ENCODE data around the gene FAM9C. TPM values are rescaled to one million over a fixed set of nuclear protein-coding genes. Genes with fewer than 3 reads are reported as not detected.

The FAM9C gene
- total RNA-seq, 2 experiments from 2014 or later, result not detected

- H3K36me3 Mint-ChIP-seq (ENCODE audit: low read depth), result no peaks in the 10 kb centered on the region
- no peaks in the 10 kb centered on the region for H3K27me3 Mint-ChIP-seq (ENCODE audit: low read depth)
- H3K27ac Mint-ChIP-seq, result peak overlapping the region; percentile 73
- H3K4me3 Mint-ChIP-seq, result peak overlapping the region; percentile 37
- no peak for DNase-seq
- no peaks in the 10 kb centered on the region for H3K9me3 Mint-ChIP-seq
- H3K4me1 Mint-ChIP-seq (ENCODE audit: low read depth), result peaks cover 69% of the 10 kb centered on the region
- CTCF ChIA-PET, result interaction anchor here (0.5 to 5.1 kb wide), 9 partner anchors 22 to 487 kb away, joined by 3 to 26 read pairs (median 4); no protein-coding TSS in a partner anchor
- intact Hi-C loops (cut with micrococcal nuclease), result loop anchor here (5.0 kb wide), 2 partner anchors 166 to 1026 kb away; partner anchors contain the start of gene GEMIN8
Observed at GRCh38 chrX:13001097-13001496, 43.3 kb downstream of the FAM9C start.

DNA sequence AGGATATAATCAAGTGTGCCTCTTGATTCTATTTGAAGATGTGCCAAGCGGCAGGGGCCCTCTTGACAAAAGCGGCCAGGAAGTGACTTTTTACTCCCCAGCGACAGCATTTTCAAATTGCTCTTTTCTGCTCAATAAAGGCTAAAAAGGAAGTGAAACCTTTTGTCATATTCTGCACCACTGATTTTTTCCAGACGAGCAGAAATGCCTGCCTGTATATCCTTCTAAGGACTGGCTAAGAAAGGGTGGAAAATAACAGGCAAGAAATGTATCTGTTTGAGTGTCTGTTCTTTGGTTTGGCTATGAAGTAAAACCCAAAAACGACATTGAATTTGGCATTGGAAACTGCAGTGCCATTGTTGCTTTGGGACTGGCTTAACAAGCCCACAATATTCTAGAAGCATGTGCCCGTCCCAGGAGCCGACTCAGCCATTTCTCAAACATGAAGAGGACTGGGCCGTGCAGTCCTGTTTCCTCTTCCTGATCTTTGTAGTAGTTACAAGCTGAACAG lies 44.1 kb downstream of the FAM9C start:
- Mint-ChIP-seq H3K4me3 (peak overlapping the region; percentile 65), H3K36me3 (ENCODE audit: low read depth) (peaks cover 1% of the 10 kb centered on the region), H3K4me1 (ENCODE audit: low read depth) (peaks cover 67% of the 10 kb centered on the region), H3K27me3 (ENCODE audit: low read depth) (no peaks in the 10 kb centered on the region), H3K9me3 (no peaks in the 10 kb centered on the region), H3K27ac (peak overlapping the region; percentile 92)
- intact Hi-C loops (cut with micrococcal nuclease), result loop anchor here (1.0 to 5.0 kb wide), 8 partner anchors 22 to 1027 kb away; partner anchors contain the start of gene GEMIN8
- peak; percentile 69 for DNase-seq
- CTCF ChIA-PET, result interaction anchor here (0.7 to 5.1 kb wide), 7 partner anchors 15 to 488 kb away, joined by 3 to 26 read pairs (median 4); no protein-coding TSS in a partner anchor

DNA sequence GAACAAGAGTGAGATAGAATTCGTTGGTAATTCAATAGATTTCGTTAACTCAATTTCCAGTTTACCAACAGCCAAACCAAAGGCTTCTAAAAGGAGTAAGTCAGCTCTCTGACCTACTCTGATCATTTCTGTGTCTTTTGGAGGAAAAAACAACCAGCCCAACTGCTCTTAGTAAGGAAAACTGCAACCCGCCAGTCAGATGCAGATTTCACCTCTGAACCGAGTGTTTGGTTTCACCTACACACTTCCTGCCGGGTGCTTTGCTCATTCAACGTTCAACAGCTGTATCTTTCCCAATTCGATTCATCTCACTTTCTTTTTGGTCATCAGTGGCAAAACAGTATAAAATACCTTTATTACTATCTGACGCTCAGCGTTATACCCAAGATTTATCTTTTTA lies 45.0 kb downstream of the FAM9C start:
- H3K36me3 Mint-ChIP-seq (ENCODE audit: low read depth), result peaks cover 1% of the 10 kb centered on the region
- peaks cover 59% of the 10 kb centered on the region for H3K4me1 Mint-ChIP-seq (ENCODE audit: low read depth)
- H3K9me3 Mint-ChIP-seq, result no peaks in the 10 kb centered on the region
- H3K4me3 Mint-ChIP-seq, result peak overlapping the region; percentile 65
- H3K27ac Mint-ChIP-seq, result peak overlapping the region; percentile 92
- H3K27me3 Mint-ChIP-seq (ENCODE audit: low read depth), result no peaks in the 10 kb centered on the region
- peak; percentile 76 for DNase-seq
- intact Hi-C loops (cut with micrococcal nuclease), result loop anchor here (1.0 to 2.0 kb wide), 3 partner anchors 13 to 48 kb away; no protein-coding TSS in a partner anchor
- CTCF ChIA-PET, result interaction anchor here (0.6 to 5.1 kb wide), 4 partner anchors 15 to 92 kb away, joined by 3 to 26 read pairs (median 6); no protein-coding TSS in a partner anchor

DNA sequence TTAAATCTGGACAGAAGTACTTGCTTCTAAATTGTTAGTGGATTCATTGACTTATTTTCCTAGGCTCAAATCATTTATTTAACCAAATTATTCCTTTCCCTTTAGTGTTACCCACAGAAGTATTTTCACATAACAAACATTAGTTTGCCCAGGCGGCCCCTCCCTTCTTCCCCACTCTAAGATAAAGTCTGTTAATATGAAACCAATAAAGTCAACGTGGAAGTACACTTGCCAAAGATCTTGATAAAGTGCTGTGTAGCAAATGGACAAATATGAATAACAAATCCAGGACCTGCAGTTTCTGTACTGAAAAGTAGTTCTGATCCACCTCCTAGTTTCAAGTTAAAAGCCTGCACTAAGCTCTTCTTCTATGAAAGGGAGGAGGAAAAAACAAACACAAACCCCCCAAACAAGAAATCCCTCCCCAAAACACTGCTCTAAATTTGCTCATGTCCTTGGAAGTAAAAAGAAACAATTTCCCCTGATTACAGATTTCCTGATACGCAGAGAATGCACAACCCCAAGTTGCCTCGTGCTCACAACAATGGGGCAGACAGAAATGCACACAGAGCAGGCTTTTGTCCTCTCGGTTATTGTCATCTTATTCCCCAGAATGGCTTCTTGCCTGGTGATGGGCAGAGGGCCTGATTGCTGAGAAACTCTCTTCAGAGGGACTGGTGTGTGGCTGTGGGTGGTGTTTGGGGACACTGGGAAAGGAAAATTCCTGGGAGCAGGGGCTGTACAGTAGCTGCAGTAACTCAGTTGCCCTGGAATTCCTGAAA lies 46.3 kb downstream of the FAM9C start:
- DNase-seq, result no peak
- Mint-ChIP-seq H3K4me3 (peak overlapping the region; percentile 23), H3K36me3 (ENCODE audit: low read depth) (peaks cover 1% of the 10 kb centered on the region), H3K27me3 (ENCODE audit: low read depth) (no peaks in the 10 kb centered on the region), H3K27ac (peak overlapping the region; percentile 90), H3K9me3 (no peaks in the 10 kb centered on the region), H3K4me1 (ENCODE audit: low read depth) (peaks cover 61% of the 10 kb centered on the region)
- intact Hi-C loops (cut with micrococcal nuclease), result loop anchor here (2.0 kb wide), 1 partner anchor 15 kb away; no protein-coding TSS in a partner anchor
- CTCF ChIA-PET, result interaction anchor here (0.6 to 5.1 kb wide), 7 partner anchors 13 to 94 kb away, joined by 3 to 26 read pairs (median 4); no protein-coding TSS in a partner anchor

DNA sequence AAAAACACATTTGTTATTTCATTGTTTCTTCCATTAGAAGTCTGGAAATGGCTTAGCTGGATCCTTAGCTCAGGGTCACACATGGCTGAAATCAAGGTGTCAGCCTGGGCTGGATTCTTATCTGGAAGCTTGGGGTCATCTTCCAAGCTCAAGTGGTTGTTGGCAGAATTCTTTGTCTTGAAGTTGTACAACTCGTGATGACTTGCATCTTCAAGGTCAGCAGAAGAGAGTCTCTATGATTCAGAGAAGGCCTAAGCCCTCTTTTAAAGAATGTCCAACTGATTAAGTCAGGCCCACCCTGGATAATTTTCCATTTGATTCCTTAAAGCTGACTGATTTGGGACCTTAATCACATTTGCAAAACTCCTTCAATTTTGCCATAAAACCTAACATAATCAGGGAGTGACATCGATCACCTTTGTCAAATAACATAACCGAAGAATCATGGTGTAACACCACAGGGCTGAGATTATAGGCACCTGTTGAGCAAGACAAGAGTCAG lies 47.4 kb downstream of the FAM9C start:
- no peaks in the 10 kb centered on the region for H3K27me3 Mint-ChIP-seq (ENCODE audit: low read depth)
- no peak overlapping the region for H3K4me3 Mint-ChIP-seq
- H3K27ac Mint-ChIP-seq, result peak overlapping the region; percentile 90
- CTCF ChIA-PET, result interaction anchor here (1.0 to 1.7 kb wide), 5 partner anchors 11 to 96 kb away, joined by 3 to 4 read pairs (median 4); no protein-coding TSS in a partner anchor
- intact Hi-C loops (cut with micrococcal nuclease), result no loop called here
- H3K36me3 Mint-ChIP-seq (ENCODE audit: low read depth), result peaks cover 1% of the 10 kb centered on the region
- no peaks in the 10 kb centered on the region for H3K9me3 Mint-ChIP-seq
- H3K4me1 Mint-ChIP-seq (ENCODE audit: low read depth), result peaks cover 62% of the 10 kb centered on the region
- no peak for DNase-seq

DNA sequence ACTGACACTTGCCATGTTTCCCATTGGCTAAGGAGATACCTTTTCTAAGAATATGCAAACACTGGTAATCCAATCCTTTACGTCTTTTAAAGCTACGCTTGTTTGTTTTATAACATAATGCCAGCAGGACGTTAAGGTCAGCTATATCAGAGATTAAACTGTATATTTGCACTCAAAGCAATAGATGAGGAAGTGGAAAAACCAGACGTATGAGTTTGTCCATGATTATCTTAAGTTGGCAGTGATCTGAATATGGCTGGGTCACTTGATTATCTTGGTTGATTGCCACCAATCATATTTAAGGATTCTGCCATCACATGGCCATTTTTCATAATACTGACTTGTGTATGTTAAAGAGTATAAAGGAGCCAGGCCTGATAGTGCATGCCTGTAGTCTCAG lies 50.1 kb downstream of the FAM9C start:
- intact Hi-C loops (cut with micrococcal nuclease), result no loop called here
- DNase-seq, result no peak
- peaks cover 66% of the 10 kb centered on the region for H3K4me1 Mint-ChIP-seq (ENCODE audit: low read depth)

DNA sequence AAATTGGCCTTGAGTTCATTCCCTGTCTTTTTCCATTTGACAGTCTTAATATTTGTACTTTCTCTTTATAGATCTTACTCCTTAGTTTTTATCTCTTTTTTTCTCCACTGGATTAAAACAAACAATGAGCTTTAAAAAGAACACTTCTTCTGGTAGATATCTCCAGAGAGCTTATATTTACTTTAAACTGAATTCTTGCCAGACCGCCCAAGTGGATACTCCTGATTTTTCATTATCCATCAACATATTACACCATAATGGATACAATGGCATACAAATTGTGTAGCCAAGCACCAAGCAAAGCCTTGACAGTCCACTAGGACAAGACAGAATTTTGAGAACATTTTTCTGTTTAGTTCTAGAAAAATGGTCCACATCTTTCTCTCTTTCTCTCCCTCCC lies 50.6 kb downstream of the FAM9C start:
- Mint-ChIP-seq H3K4me1 (ENCODE audit: low read depth) (peaks cover 67% of the 10 kb centered on the region), H3K27me3 (ENCODE audit: low read depth) (no peaks in the 10 kb centered on the region), H3K27ac (peak overlapping the region; percentile 59), H3K4me3 (no peak overlapping the region), H3K36me3 (ENCODE audit: low read depth) (peaks cover 1% of the 10 kb centered on the region), H3K9me3 (no peaks in the 10 kb centered on the region)
- intact Hi-C loops (cut with micrococcal nuclease), result no loop called here
- no peak for DNase-seq
- CTCF ChIA-PET, result interaction anchor here (2.2 kb wide), 1 partner anchor 98 kb away, joined by 8 read pairs; no protein-coding TSS in a partner anchor

More for the DNA sequence above, 50.1 kb downstream of the FAM9C start:
- H3K27me3 Mint-ChIP-seq (ENCODE audit: low read depth), result no peaks in the 10 kb centered on the region
- H3K4me3 Mint-ChIP-seq, result no peak overlapping the region
- peaks cover 1% of the 10 kb centered on the region for H3K36me3 Mint-ChIP-seq (ENCODE audit: low read depth)
- H3K27ac Mint-ChIP-seq, result no peak overlapping the region
- CTCF ChIA-PET, result interaction anchor here (0.6 to 2.2 kb wide), 2 partner anchors 31 to 98 kb away, joined by 3 to 8 read pairs; no protein-coding TSS in a partner anchor
- H3K9me3 Mint-ChIP-seq, result no peaks in the 10 kb centered on the region

DNA sequence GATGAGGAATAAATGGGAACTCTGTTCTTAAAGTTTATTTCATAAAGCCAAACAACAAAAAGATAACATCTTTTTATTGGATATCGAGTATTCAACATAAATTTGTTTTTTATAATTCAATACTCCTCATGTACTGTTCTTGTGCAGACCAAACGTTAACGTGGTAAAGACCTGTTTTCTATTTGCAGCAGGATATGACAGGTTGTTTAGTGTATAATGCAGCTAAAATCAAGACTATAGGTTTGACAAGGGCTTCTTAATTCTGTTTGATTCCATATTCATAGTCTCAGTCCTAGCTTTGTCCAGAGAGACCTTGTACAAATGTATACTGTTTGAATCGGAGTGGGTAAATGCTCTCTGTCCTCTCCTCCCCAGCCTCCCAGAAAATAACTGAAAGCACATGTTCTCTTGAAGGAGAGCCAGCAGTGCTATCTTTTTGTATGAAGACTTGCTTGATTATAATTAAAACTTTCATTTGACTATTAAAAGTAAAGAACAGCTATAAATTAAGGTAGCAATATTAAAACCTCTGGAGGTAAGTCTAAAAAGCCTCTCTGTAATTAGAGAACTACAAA lies 51.8 kb downstream of the FAM9C start:
- H3K36me3 Mint-ChIP-seq (ENCODE audit: low read depth), result peaks cover 1% of the 10 kb centered on the region
- intact Hi-C loops (cut with micrococcal nuclease), result no loop called here
- no peaks in the 10 kb centered on the region for H3K9me3 Mint-ChIP-seq
- CTCF ChIA-PET, result interaction anchor here (2.2 kb wide), 1 partner anchor 100 kb away, joined by 8 read pairs; no protein-coding TSS in a partner anchor
- peaks cover 67% of the 10 kb centered on the region for H3K4me1 Mint-ChIP-seq (ENCODE audit: low read depth)
- H3K27ac Mint-ChIP-seq, result peak overlapping the region; percentile 75
- DNase-seq, result no peak
- no peaks in the 10 kb centered on the region for H3K27me3 Mint-ChIP-seq (ENCODE audit: low read depth)
- H3K4me3 Mint-ChIP-seq, result peak overlapping the region; percentile 15

DNA sequence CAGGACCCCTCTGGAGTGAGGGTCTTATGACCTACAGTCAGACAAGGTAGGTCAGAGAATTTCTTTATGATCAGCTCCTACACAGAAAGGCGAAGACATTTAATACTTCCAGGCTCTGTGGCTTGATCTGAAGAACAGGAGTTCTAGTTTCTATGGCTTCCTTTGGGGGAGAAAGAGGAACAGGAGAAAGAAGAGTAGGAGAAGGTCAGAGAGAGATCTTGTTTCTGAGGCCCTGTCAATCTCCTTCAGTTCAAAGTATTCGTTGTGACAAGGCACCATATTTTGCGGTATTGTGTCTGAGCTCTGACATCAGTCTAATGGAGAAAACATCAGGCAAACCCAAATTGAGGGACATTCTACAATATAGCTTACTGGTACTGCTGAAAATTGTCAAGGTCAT lies 52.8 kb downstream of the FAM9C start:
- H3K36me3 Mint-ChIP-seq (ENCODE audit: low read depth), result peaks cover 1% of the 10 kb centered on the region
- intact Hi-C loops (cut with micrococcal nuclease), result no loop called here
- H3K9me3 Mint-ChIP-seq, result no peaks in the 10 kb centered on the region
- CTCF ChIA-PET, result interaction anchor here (0.6 kb wide), 1 partner anchor 35 kb away, joined by 3 read pairs; no protein-coding TSS in a partner anchor
- no peak overlapping the region for H3K4me3 Mint-ChIP-seq
- H3K27me3 Mint-ChIP-seq (ENCODE audit: low read depth), result no peaks in the 10 kb centered on the region
- DNase-seq, result no peak
- H3K27ac Mint-ChIP-seq, result no peak overlapping the region
- H3K4me1 Mint-ChIP-seq (ENCODE audit: low read depth), result peaks cover 66% of the 10 kb centered on the region

DNA sequence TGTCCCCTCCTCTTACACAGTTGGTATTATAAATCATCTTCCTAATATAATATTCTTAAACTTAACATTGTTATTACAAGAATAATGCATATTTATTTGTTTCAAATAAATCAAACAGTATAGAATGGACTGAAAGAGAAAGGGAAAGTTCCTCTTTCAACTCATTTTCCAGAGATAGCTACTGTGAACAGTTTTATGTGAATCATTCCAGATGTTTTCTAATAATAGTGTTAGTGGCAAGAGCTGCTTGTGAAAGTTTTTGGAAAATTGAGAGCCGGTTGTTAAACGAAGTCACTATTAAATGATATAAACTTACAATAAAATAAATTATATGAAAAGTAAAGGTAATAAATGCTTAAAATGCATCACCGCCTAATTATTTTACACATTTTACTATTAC lies 55.0 kb downstream of the FAM9C start:
- no peak overlapping the region for H3K27ac Mint-ChIP-seq
- no peaks in the 10 kb centered on the region for H3K9me3 Mint-ChIP-seq
- intact Hi-C loops (cut with micrococcal nuclease), result loop anchor here (5.0 to 10.0 kb wide), 2 partner anchors 37 to 1885 kb away; partner anchors contain the start of genes FANCB and MOSPD2
- CTCF ChIA-PET, result no interaction called here
- H3K4me3 Mint-ChIP-seq, result no peak overlapping the region
- peaks cover 73% of the 10 kb centered on the region for H3K4me1 Mint-ChIP-seq (ENCODE audit: low read depth)
- DNase-seq, result no peak
- no peaks in the 10 kb centered on the region for H3K27me3 Mint-ChIP-seq (ENCODE audit: low read depth)
- no peaks in the 10 kb centered on the region for H3K36me3 Mint-ChIP-seq (ENCODE audit: low read depth)

DNA sequence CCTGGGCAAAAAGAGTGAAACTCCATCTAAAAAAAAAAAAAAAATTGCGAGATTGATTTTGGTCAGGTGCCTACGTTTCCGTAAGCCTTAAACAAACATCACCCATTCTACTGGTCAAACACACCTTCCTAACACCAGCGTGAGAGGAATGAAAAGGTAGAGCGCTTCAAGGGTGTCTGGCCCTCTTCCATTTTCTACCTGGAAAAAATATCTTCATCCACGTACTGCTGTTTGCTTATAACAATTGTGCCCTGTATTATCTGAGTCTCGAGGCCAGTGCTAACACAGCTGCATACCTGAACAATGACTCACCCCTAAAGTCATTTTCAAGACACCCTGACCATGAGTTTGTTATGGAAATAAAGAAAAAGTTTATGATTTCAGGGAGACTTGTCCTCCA lies 55.6 kb downstream of the FAM9C start:
- CTCF ChIA-PET, result no interaction called here
- no peaks in the 10 kb centered on the region for H3K36me3 Mint-ChIP-seq (ENCODE audit: low read depth)
- no peak overlapping the region for H3K4me3 Mint-ChIP-seq
- H3K27me3 Mint-ChIP-seq (ENCODE audit: low read depth), result no peaks in the 10 kb centered on the region
- H3K27ac Mint-ChIP-seq, result no peak overlapping the region
- intact Hi-C loops (cut with micrococcal nuclease), result loop anchor here (5.0 to 10.0 kb wide), 2 partner anchors 36 to 1886 kb away; partner anchors contain the start of genes FANCB and MOSPD2
- no peaks in the 10 kb centered on the region for H3K9me3 Mint-ChIP-seq
- DNase-seq, result no peak
- H3K4me1 Mint-ChIP-seq (ENCODE audit: low read depth), result peaks cover 75% of the 10 kb centered on the region
